MM.1S (cell line): ENCODE data around the gene MEGF11.

Source experiments
- DNase-seq: peaks from one replicate; pipeline ENCODE4 v3.0.0-alpha.2; 2015
- H2AFZ ChIP-seq: fragments of 300-600 bp; sonication (generic); 2 replicates; pipeline ENCODE4 v1.6.0; 2016; ENCODE audit warnings: antibody characterized with exemption, low read length
- H3F3A ChIP-seq: fragments of 300-600 bp; sonication (generic); 2 replicates; pipeline ENCODE4 v1.6.1; 2016; ENCODE audit warnings: mild to moderate bottlenecking, antibody characterized with exemption, low read length, moderate library complexity, mixed read lengths; ENCODE audit not compliant: insufficient read depth
- H3K27ac ChIP-seq: fragments of 300-600 bp; sonication (generic); 2 replicates; pipeline ENCODE4 v1.5.1; 2016; ENCODE audit warnings: mild to moderate bottlenecking, low read length
- H3K27me3 ChIP-seq: fragments of 300-600 bp; sonication (generic); replicated peaks from 2 replicates; pipeline ENCODE4 v1.6.0; 2016; ENCODE audit warnings: low read length; ENCODE audit not compliant: insufficient read depth
- H3K36me3 ChIP-seq: fragments of 300-600 bp; sonication (generic); replicated peaks from 2 replicates; pipeline ENCODE4 v1.6.1; 2016; ENCODE audit warnings: mild to moderate bottlenecking, low read length, mixed read lengths; ENCODE audit not compliant: insufficient read depth
- H3K4me1 ChIP-seq: fragments of 300-600 bp; sonication (generic); 2 replicates; pipeline ENCODE4 v1.6.1; 2016; ENCODE audit warnings: low read length, mixed read lengths
- H3K4me2 ChIP-seq: fragments of 300-600 bp; sonication (generic); 2 replicates; pipeline ENCODE4 v1.6.0; 2016; ENCODE audit warnings: low read depth, low read length
- H3K4me3 ChIP-seq: fragments of 300-600 bp; sonication (generic); 2 replicates; pipeline ENCODE4 v1.5.1; 2016; ENCODE audit warnings: low read length, mixed read lengths
- H3K79me2 ChIP-seq: fragments of 300-600 bp; sonication (generic); 2 replicates; pipeline ENCODE4 v1.6.1; 2016; ENCODE audit warnings: mixed run types, low read length, mixed read lengths
- H3K9ac ChIP-seq: fragments of 300-600 bp; sonication (generic); 2 replicates; pipeline ENCODE4 v1.6.1; 2016; ENCODE audit warnings: low read length, mixed read lengths
- H3K9me2 ChIP-seq: fragments of 300-600 bp; sonication (generic); replicated peaks from 2 replicates; pipeline ENCODE4 v1.6.1; 2016; ENCODE audit warnings: mild to moderate bottlenecking, low read length, mixed read lengths; ENCODE audit not compliant: insufficient read depth
- H3K9me3 ChIP-seq: fragments of 300-600 bp; sonication (generic); replicated peaks from 2 replicates; pipeline ENCODE4 v1.6.1; 2016; ENCODE audit warnings: mild to moderate bottlenecking, low read length, mixed read lengths; ENCODE audit not compliant: insufficient read depth
- H4K20me1 ChIP-seq: fragments of 300-600 bp; sonication (generic); 2 replicates; pipeline ENCODE4 v1.6.1; 2016; ENCODE audit warnings: mild to moderate bottlenecking, low read length, moderate library complexity, mixed read lengths; ENCODE audit not compliant: insufficient read depth
- EZH2 ChIP-seq: fragments of 300-600 bp; sonication (generic); optimal IDR thresholded peaks from 2 replicates; pipeline ENCODE3; 2017; ENCODE audit warnings: low read depth, mild to moderate bottlenecking, antibody characterized with exemption, low read length, mixed read lengths
- EZH2phosphoT487 ChIP-seq: fragments of 300-600 bp; sonication (generic); IDR thresholded peaks from 2 replicates; pipeline ENCODE4 v1.6.1; 2018; ENCODE audit warnings: antibody characterized with exemption, low read length
- TF ChIP-seq, protein P1 (sequence below): fragments of 300-600 bp; sonication (generic); IDR thresholded peaks from 2 replicates; pipeline ENCODE4 v1.5.1; 2016; ENCODE audit warnings: antibody characterized with exemption, low read length, mixed read lengths

Gene MEGF11

DNA sequence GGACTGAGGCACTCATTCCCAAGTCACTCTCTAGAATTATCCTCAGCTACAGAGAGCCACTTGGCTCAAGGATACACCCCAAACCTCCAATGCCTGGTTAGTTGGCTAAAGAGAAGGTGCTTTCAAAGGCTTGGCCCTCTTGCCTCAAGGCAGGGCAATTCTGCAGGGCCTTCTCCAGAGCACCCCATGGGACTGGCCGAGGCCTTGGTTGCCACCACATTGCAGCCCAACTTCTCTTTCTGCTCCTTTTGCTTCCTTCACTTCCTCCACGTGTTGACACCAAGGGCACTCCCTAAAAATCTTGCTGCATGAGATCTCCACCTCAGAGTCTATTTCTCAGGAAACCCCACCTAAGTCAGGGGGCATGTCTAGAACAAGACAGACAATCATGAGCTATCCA is 36.7 kb downstream of the MEGF11 start:
- no peaks in the 10 kb centered on the region for H3F3A ChIP-seq
- no peaks in the 10 kb centered on the region for H3K36me3 ChIP-seq
- H3K9ac ChIP-seq = no peak overlapping the region
- no peak overlapping the region for H3K4me3 ChIP-seq
- no peak overlapping the region for H3K4me2 ChIP-seq
- H3K79me2 ChIP-seq = no peaks in the 10 kb centered on the region
- no peaks in the 10 kb centered on the region for H3K27me3 ChIP-seq
- H3K4me1 ChIP-seq = no peaks in the 10 kb centered on the region
- no peaks in the 10 kb centered on the region for H4K20me1 ChIP-seq
- no peaks in the 10 kb centered on the region for H3K9me3 ChIP-seq
- no peak overlapping the region for H3K27ac ChIP-seq
- no peak overlapping the region for H2AFZ ChIP-seq
- DNase-seq = no peak
- no peaks in the 10 kb centered on the region for H3K9me2 ChIP-seq
- TF ChIP-seq EZH2phosphoT487 (no peak), EZH2 (no peak)
- TF ChIP-seq, protein P1, sequence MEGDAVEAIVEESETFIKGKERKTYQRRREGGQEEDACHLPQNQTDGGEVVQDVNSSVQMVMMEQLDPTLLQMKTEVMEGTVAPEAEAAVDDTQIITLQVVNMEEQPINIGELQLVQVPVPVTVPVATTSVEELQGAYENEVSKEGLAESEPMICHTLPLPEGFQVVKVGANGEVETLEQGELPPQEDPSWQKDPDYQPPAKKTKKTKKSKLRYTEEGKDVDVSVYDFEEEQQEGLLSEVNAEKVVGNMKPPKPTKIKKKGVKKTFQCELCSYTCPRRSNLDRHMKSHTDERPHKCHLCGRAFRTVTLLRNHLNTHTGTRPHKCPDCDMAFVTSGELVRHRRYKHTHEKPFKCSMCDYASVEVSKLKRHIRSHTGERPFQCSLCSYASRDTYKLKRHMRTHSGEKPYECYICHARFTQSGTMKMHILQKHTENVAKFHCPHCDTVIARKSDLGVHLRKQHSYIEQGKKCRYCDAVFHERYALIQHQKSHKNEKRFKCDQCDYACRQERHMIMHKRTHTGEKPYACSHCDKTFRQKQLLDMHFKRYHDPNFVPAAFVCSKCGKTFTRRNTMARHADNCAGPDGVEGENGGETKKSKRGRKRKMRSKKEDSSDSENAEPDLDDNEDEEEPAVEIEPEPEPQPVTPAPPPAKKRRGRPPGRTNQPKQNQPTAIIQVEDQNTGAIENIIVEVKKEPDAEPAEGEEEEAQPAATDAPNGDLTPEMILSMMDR = no peak

- no peak overlapping the region for H3K4me3 ChIP-seq
- H3K79me2 ChIP-seq = no peaks in the 10 kb centered on the region
- no peak overlapping the region for H3K4me2 ChIP-seq
- no peaks in the 10 kb centered on the region for H4K20me1 ChIP-seq
- no peak overlapping the region for H2AFZ ChIP-seq
- no peaks in the 10 kb centered on the region for H3F3A ChIP-seq
- no peaks in the 10 kb centered on the region for H3K9me3 ChIP-seq
- no peaks in the 10 kb centered on the region for H3K27me3 ChIP-seq
- TF ChIP-seq EZH2phosphoT487 (no peak), EZH2 (no peak)
- TF ChIP-seq, protein P1 = no peak
- H3K9me2 ChIP-seq = no peaks in the 10 kb centered on the region
- no peak for DNase-seq
- H3K36me3 ChIP-seq = no peaks in the 10 kb centered on the region
- H3K4me1 ChIP-seq = no peaks in the 10 kb centered on the region
- H3K27ac ChIP-seq = no peak overlapping the region
- H3K9ac ChIP-seq = no peak overlapping the region
Observed at GRCh38 chr15:66215811-66216210, 37.7 kb downstream of the MEGF11 start.

- no peak for DNase-seq
Observed at GRCh38 chr15:66214246-66214645, 39.3 kb downstream of the MEGF11 start.

More at GRCh38 chr15:66214246-66214645, 39.3 kb downstream of the MEGF11 start:
- Histone ChIP-seq H3K9me3 (no peaks in the 10 kb centered on the region), H3K4me2 (no peak overlapping the region), H3K4me3 (no peak overlapping the region), H3K9ac (no peak overlapping the region), H3K36me3 (no peaks in the 10 kb centered on the region), H3F3A (no peaks in the 10 kb centered on the region), H3K9me2 (no peaks in the 10 kb centered on the region), H3K79me2 (no peaks in the 10 kb centered on the region), H3K27ac (no peak overlapping the region), H2AFZ (no peak overlapping the region), H3K27me3 (no peaks in the 10 kb centered on the region), H3K4me1 (no peaks in the 10 kb centered on the region), H4K20me1 (no peaks in the 10 kb centered on the region)
- TF ChIP-seq, protein P1 = no peak
- no peak for TF ChIP-seq EZH2
- no peak for TF ChIP-seq EZH2phosphoT487
